Activated CD4-positive, alpha-beta T cell treated with anti-CD3 and anti-CD28 coated beads, Interleukin-2, amount 50 U/mL, for 24 hours (primary cell): ENCODE measurements around the gene A4GALT.
"Not testable (repeated sequence)": the region's sequence is repeated elsewhere in the genome, so short reads cannot be mapped to it uniquely, and the experiment has no call there.

ENCODE experiments used
- DNase-seq, 2 donors: peaks; one replicate each; pipeline ENCODE4 v3.0.0-alpha.2; 2020; ENCODE audit warnings: low read depth in 1 of 2, low spot score in 1 of 2

The A4GALT gene

GRCh38 chr22:42742940-42743339 is 22.3 kb upstream of the A4GALT start:
- no peak for DNase-seq

- not testable (repeated sequence) for DNase-seq
Measured at GRCh38 chr22:42740320-42740719, 19.6 kb upstream of the A4GALT start.

- no peak for DNase-seq
Measured at GRCh38 chr22:42734406-42734805, 13.7 kb upstream of the A4GALT start.

GRCh38 chr22:42733394-42733793 is 12.7 kb upstream of the A4GALT start:
- DNase-seq = not testable (repeated sequence)

GRCh38 chr22:42732081-42732480 is 11.4 kb upstream of the A4GALT start:
- DNase-seq = no peak

GRCh38 chr22:42726811-42727210 is 6.1 kb upstream of the A4GALT start:
- no peak for DNase-seq

GRCh38 chr22:42725606-42726355 is 5.1 kb upstream of the A4GALT start:
- DNase-seq = no peak

- DNase-seq = no peak
Measured at GRCh38 chr22:42724062-42724461, 3.4 kb upstream of the A4GALT start.

- DNase-seq = no peak
Measured at GRCh38 chr22:42721045-42721434, 370 bp upstream of the A4GALT start.

- no peak for DNase-seq
Measured at GRCh38 chr22:42719656-42720262, 911 bp downstream of the A4GALT start.

GRCh38 chr22:42719133-42719532 is 1.5 kb downstream of the A4GALT start:
- no peak for DNase-seq

GRCh38 chr22:42717197-42717928 is 3.3 kb downstream of the A4GALT start:
- no peak for DNase-seq

GRCh38 chr22:42716649-42717127 is 4.0 kb downstream of the A4GALT start:
- no peak for DNase-seq

GRCh38 chr22:42716221-42716620 is 4.4 kb downstream of the A4GALT start:
- no peak for DNase-seq

GRCh38 chr22:42714768-42715390 is 5.8 kb downstream of the A4GALT start:
- DNase-seq = no peak

- DNase-seq = no peak
Measured at GRCh38 chr22:42714308-42714707, 6.4 kb downstream of the A4GALT start.

- no peak for DNase-seq
Measured at GRCh38 chr22:42711895-42712837, 8.5 kb downstream of the A4GALT start.

GRCh38 chr22:42711281-42711731 is 9.4 kb downstream of the A4GALT start:
- DNase-seq = no peak

GRCh38 chr22:42708417-42708816 is 12.3 kb downstream of the A4GALT start:
- no peak for DNase-seq

GRCh38 chr22:42707496-42707895 is 13.2 kb downstream of the A4GALT start:
- DNase-seq = no peak
